HG02588 (cell line): ENCODE measurements around the gene ZNF133.
A peak's percentile ranks its signal among the peaks of the same experiment; 100 is the strongest.
"Not testable (repeated sequence)": the region's sequence is repeated elsewhere in the genome, so short reads cannot be mapped to it uniquely, and the experiment has no call there.

ENCODE experiments used
- ATAC-seq: cut with Tn5 transposase; IDR thresholded peaks from one replicate; pipeline ENCODE4 v1.9.1; 2021; ENCODE audit warnings: mild to moderate bottlenecking, moderate library complexity; ENCODE audit not compliant: unreplicated experiment

Gene ZNF133

DNA sequence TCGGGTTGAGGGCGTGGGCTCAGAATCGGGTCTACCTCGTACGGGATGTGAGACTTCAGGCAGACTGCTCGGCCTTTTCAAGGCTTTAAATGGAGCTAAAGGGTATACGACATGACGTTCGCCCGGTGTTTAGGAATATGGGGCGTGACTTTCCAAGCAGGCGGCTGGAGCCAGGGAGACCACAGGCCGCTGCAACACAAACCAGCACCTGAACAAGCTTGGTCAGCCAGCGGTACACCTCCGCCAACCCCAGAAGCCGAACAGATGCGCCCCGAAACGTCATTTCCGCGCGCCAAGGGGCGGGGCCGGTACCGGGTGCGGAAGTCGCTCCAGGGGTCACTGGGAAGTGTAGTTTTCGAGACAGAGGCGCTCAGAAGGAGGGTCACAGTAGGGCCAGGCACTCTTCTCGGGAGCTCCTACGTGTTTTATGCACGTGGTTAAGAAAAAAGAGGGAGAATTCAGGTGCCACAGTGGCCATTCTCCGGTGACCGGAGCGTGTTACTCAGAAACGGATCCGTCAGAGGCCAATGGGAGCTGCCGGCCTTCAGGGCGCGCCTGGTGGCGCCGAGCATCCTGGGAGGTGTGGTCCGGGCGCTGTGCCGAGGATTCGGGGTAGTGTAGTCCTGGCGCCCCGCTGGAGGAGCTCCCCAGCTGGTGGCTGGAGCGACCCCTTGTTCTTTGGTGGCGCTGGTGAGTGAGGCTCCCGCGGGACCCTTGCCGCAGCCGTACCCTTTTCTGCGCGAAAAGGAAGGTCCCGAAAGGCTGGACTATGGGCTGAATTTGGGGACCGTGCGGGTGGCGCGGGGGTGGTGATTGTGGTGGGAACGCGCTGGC lies at the start of gene ZNF133:
TSS of gene ZNF133 (plus strand) at position 613 of the 834 bp plus-strand sequence. CDS start 17,160 bp downstream, outside the sequence.
- peak; percentile 97 for ATAC-seq

DNA sequence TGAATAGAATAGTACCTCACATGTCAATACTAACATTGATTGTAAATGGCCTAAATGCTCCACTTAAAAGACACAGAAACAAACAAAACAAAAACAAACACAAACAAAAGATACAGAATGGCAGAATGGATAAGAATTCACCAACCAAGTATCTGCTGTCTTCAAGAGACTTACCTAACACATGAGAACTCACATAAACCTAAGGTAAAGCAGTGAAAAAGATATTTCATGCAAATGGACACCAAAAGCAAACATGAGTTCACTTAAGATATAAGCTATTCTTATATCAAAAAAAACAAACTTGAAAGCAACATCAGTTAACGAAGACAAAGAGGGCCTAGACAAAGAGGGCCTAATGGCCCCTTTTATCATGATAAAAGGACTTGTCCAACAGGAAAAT lies 47.3 kb upstream of the ZNF133 start:
- ATAC-seq: no peak

DNA sequence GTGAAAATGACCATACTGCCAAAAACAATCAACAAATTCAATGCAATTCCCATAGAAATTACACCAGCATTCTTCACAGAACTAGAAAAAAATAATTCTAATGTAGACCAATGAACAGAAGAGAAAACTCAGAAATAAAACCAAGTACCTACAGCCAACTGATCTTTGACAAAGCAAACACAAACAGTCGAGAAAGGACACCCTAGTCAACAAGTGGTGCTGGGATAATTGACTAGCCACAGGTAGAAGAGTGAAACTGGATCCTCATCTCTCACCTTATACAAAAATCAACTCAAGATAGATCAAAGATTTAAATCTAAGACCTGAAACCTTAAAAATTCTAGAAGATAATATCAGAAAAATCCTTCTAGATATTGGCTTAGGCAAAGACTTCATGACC lies 44.5 kb upstream of the ZNF133 start:
- ATAC-seq: no peak

DNA sequence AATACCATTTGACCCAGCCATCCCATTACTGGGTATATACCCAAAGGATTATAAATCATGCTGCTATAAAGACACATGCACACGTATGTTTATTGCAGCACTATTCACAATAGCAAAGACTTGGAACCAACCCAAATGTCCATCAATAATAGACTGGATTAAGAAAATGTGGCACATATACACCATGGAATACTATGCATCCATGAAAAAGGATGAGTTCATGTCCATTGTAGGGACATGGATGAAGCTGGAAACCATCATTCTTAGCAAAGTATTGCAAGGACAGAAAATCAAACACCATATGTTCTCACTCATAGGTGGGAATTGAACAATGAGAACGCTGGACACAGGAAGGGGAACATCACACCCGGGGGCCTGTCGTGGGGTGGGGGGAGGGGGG lies 39.8 kb upstream of the ZNF133 start:
- not testable (repeated sequence) for ATAC-seq

DNA sequence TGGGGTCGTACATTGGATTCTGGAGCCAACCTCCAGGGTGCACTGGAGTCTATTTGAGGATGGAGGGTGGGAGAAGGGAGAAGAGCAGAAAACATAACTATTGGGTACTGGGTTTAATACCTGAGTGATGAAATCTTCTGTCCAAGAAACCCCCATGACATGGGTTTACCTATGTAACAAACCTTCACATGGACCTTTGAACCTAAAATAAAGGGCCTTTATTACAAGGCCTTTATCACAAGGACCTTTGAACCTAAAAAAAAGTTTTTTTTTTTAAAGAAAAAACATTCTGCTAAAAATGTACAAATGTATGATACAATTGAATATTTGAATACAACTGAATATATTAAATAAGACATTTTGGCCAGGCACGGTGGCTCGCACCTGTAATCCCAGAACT lies 38.1 kb upstream of the ZNF133 start:
- no peak for ATAC-seq

DNA sequence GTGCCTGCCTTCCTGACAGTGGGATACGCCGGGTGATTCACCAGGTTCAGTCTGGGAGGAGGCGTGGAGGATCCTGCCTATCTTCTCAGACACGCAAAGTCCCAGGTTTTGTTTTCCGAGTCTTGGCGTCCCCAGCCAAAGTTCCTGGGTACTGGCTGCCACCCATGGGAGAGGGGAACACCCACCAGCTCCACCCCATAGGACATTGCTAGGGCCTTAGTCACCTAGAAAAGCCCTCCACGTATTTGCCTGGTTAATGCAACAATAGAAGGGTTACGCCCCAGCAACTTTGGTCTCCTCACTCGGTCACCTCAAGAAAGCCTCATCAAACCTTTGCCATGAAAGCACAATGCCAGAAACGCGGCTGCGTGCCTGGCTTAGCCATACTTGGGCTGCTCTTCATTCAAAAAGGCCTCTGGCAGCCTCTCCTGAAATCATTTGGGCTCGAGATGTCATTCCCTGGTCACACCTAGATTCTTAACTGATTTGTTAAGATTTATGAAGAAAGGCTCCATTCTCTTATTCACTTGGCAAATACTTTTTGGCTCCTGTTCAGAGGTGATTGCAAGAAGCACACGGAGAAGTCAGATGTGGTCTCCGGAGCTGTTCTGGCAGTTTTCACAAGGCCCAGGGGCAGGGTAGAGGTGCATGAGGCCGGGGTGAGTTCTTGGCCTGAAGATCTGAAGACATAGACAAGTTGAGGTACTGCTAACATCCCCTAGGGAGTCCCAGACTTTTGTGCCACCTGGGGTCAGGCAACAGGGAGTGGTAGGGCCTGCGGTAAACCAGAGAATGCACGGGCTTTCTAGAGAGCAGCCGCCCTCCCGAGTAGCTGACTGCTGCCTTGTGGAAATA lies 35.5 kb upstream of the ZNF133 start:
- no peak for ATAC-seq

DNA sequence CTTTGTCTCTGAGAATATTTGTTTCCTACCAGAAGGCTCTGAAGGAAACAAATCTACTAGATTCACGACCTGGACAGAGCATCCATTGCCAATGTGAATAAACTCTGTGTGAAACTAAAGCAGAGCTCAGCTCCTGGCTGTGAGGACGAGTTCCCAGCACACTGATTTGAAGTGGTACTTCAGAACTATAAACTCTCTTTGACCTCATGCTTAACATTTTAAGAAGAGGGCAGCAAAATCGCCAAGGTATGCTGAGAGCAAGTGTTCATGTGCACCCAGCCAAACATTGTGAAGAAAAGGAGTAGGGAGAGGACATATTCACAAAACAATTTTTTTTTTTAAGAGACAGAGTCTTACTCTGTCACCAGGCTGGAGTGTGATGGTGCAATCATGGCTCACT lies 33.7 kb upstream of the ZNF133 start:
- no peak for ATAC-seq

DNA sequence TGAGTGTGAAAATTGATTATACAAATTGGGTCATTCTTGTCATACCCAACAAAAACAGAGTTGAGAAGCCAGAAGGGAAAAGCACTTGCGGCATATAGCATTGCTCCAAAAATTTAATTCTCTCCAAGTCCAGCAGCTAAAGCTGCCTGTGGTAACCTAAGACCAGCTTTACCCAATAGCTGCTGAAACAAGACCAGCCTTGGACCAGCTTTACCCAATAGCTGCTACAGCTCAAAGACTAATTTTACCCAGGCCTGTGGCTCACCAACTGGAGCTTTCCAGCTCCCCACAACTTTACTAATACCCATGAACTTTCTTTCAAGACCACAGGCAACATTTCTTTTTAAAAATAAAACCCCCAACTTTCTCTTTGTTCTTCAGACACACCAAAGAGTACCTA lies 32.8 kb upstream of the ZNF133 start:
- no peak for ATAC-seq

DNA sequence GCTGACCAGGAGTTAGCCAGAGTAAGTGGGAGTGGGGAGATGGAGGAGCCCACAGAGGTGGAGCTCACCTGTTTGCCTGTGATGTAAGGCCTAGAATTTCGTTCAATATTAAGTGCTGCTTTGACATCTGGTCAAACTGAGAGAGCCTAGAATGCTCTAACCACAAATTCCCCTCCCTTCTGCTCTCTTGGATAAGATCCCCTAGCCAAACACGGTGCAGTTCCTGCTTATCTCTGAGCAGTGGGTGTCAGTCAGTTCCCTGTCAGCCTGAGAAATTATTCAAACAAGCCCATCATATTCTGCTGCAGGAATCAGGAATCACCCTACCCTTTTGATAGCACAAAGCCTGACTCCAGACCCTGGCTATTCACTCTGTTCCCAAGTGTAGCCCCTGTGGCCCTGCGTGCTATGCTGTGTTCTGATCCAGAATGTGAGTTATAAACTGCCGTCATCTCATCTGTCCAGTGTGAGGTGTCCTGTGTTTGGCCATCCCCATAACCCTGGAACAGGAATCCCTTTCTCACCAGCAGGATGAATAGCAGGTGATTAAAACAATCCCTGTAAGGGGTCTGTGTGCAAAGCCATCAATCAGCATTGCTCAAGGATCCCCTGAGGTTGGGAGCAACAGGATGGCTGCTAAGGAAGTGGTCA lies 31.8 kb upstream of the ZNF133 start:
- ATAC-seq: no peak

DNA sequence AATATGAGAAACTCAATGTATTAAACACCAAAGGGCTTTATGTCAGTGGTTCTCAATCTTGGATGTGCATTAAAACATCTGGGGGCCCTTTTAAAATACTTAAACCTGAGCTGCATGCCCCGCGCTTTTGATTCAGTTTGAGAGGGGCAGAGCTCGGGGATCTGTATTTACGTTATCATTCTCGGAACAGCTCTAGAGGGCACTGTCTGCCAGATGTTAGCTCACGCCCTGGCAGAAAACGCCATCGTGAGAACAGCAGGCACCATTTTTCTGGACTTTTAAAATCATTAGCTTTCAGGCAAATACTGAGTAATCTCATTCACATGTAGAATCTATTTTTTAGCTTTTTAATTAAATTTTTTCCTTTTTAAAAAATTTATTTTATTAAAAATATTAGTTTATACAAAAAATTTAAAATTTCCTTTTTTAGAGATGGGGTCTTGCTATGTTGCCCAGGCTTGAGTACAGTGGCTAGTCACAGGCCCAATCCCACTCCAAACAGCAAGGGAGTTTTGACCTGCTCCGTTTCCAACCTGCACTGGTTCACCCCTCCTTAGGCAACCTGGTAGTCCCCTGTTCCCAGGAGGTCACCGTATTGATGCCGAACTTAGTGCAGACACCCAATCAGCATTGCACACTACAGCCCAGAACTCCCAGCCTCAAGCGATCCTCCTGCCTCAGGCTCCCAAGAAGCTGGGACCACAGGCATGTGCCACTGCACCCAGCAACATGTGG lies 30.0 kb upstream of the ZNF133 start:
- ATAC-seq: no peak

DNA sequence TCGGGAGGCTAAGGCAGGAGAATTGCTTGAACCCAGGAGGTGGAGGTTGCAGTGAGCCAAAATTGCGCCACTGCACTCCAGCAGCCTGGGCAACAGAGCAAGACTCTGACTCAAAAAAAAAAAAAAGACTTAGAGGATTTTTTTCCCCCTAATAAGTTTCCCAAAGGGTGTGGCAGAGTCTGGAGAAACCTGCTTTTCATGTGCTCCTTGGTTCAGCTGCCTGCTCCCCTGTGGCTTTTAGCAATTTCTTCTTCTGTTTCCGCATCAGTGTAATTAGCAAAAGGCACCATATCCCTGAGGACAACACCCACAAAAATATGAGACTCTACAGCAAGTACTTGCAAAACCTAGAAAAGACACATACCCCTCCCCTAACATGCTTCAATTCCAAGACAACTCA lies 28.6 kb upstream of the ZNF133 start:
- ATAC-seq: no peak

DNA sequence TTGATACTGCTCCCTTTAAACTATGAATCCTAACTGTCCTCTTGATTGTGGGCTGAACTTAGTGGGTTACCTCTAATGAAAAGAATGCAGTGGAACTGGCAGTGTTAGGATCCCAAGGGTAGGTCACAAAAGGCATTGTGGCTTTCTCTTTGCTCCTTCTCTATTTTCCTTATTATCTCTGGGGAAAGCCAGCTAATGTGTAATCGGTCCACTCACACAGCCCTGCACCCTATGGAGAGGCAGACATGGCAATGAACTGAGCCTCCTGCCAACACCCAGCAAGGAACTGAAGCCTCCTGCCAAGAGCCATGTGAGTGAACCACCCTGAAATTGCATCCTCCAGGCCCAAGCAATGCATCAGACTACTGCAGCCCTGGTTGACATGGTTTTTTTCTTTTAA lies 24.6 kb upstream of the ZNF133 start:
- ATAC-seq: no peak

DNA sequence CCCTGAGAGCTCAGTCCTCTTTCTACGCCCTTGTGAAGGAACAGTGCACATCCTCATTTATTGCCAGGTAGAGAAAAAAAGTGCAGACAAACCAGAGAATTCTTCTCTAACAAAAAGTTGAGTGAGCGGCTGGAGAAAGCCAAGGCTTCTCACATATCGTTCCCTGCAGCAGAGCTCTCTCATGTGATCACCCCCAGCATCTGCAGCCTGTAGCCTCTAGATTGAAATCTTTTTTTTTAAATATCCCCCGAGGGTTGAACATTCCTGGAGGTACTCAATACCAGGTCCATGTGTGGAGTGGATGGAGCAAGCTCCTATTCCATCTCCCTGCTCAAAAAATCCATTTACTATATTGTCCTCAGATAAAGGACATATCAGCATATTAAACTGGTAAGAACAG lies 22.9 kb upstream of the ZNF133 start:
- no peak for ATAC-seq

DNA sequence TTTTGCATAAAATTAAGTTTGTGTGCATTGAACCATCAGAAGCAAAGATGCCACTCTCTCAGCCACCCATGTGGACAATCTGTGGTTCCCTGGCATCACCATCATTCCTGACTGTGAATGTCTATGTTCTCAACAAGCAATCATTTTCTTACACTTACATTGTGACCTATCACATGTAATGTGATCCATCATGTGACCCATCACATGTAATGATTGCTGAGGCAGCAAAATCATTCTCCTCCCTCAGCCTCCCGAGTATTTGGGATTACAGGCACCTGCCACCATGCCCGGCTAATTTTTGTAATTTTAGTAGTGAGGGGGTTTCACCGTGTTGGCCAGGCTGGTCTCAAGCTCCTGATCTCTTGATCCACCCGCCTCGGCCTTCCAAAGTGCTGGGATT lies 22.0 kb upstream of the ZNF133 start:
- no peak for ATAC-seq

DNA sequence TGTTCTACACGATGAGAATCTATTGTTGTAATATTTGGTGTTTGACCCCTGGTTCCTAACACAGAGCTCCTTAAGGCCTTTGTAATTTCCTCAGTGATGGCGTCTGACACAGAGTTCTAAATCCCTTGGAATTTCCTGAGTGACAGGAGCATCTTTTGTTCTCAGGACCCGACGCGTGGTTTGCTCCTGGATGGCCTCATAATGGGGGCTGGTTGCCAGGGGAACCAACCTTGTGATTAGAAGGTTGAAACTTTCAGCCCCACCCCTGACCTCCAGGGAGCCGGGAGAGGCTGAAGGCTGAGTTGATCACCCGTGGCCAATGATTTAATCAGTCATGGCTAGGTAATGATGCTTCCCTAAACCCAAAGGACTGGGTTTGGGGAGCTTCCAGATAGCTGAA lies 20.5 kb upstream of the ZNF133 start:
- ATAC-seq: no peak

DNA sequence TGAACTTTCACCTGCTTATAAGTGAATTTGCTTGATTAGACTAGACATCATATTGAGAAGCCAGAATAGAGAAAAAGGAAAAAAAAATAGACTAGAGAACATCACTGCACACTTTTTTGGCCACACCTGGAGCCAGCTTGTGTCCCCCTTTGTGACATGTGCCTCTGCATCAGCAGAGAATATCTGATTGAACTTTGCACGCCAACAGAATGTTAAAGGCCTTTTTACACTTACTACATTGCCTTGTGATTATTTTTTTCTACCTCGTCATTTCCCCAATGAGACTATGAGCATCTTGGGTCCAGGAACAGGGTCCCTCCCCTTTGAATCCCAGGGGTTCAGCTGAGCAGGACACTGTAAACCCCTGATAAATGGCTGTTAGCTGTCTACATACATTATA lies 17.2 kb upstream of the ZNF133 start:
- ATAC-seq: no peak

DNA sequence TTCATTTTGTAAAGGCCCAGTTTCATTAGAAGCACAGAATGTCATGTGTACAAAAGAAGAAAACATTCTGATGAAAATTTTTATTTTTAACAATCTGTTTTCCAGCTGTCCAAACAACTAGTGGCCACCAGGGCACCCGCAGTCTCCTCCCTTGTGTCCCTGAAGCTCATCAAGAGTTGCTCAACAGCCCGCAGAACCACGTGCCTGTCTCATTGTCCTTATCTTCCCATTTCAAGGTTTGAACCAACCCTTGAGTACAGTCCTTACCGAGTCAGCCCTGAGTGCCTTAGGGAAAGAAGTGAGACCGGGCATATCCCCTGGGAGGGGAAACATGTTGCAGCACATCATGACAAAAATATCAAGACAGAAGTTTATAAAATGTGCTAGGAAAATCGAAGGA lies 15.9 kb upstream of the ZNF133 start:
- ATAC-seq: no peak

DNA sequence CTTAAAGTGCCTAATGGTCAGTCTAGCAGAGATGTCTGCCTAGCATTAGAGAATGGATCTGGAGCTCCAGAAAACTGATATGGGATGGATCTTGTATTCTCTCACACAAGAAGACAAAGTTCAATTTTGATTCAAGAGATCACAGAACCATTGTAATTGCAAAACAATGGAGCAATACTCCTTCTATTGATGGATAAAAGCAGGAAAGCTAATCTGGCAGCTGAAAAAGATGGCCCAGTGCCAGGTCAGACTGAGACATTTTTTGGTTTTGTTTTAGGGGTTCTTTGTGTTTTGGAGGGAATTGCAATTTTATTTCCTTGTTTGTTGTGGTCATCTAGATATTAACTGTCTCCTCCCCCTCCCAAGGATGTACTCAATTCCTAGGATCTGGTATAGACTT lies 14.6 kb upstream of the ZNF133 start:
- ATAC-seq: no peak

DNA sequence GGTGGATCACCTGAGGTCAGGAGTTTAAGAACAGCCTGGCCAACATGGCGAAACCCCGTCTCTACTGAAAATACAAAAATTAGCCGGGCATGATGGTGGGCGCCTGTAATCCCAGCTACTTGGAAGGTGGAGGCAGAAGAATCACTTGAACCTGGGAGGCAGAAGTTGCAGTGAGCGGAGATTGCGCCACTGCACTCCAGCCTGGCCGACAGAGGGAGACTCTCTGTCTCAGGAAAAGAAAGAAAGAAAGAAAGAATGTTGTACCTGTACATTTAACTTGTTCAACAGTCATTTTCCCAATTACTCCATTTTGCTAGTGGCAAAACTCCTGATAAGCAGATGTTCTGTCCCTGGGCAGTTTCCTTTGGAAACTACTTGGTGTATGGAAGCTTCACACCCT lies 12.4 kb upstream of the ZNF133 start:
- ATAC-seq: not testable (repeated sequence)

DNA sequence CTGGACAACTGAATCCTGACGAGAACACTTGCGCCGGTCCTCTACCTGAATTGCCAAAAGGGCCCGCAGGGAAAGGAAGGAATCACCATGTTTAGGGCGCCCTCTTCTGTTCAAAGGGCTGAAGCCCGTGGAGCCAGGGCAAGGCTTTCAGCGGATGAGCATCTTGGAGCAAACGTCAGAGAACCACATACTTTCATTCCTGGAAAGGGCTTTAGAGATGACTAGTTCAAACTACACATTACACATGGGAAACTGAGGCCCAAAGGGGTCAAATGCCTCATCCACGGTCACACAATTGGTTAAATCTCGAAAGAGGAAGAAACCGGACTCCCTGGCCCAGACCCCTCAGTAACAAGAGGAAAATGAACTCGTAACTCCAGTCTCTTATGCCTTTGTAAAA lies 11.5 kb upstream of the ZNF133 start:
- ATAC-seq: peak; percentile 63

DNA sequence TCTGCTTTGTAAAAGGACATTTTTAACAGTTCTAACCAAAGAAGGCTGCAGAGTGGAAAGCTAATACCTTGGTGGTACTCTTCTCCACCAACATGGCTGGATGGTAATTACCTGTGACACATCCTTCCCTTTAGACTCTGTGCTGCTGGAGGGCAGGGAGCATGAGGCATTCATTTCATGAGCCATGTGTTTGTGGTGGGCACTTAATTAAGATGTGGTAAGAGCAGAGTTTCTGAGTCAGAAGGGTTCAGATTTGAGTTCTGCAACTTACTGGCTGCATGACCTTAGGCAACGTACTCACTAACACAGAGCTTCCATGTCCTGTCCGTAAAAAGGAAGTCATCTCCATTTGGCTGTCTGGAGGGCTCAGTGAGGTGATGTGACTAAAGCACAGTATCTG lies 9.1 kb upstream of the ZNF133 start:
- no peak for ATAC-seq
